ENCODE measurements around the gene SPPL2B.

The SPPL2B gene

GRCh38 chr19:2317300-2317699, 11.2 kb upstream of the SPPL2B start:
- Histone ChIP-seq H3K27ac (ENCODE audit: low read depth, low read length, severe bottlenecking) (no peak overlapping the region), H3K4me1 (ENCODE audit: control insufficient read depth, insufficient read depth, low read length, poor library complexity, severe bottlenecking) (peaks cover 9% of the 10 kb centered on the region), H3K36me3 (ENCODE audit: control insufficient read depth, insufficient read depth, low read length) (peaks cover 6% of the 10 kb centered on the region), H3K4me3 (ENCODE audit: extremely low read depth, insufficient read depth, low read length, poor library complexity, severe bottlenecking) (no peak overlapping the region), H3K9me3 (ENCODE audit: control insufficient read depth, low read length) (peaks cover 13% of the 10 kb centered on the region)
- WGBS, 2 experiments (ENCODE audit: insufficient coverage in 2 of 2) = 95 to 97% methylated on average over 9 to 13 of the region's 13 CpGs

DNA sequence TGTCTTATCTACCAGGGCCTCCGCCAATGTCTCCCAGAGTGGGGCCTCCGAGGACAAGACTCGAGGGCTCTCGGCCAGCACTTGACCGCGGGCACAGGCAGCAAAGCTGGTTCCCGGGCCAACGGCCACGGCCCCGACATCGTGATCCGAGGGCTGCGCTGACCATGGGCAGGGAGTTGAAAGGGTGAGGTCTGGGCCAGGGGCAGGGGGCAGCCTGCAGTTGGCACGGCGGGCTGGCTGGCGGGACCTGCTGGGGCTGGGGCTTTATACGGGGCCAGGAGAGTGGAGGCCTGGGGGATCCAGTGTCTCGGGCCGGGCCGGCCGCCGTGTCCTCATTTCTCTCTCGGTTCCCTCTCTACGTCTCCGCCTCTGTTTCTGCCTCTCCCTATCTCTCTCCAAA, 10.7 kb upstream of the SPPL2B start:
- 93 to 97% methylated on average over 22 to 24 of the region's 25 CpGs for WGBS, 2 experiments (ENCODE audit: insufficient coverage in 2 of 2)
- Histone ChIP-seq H3K27ac (ENCODE audit: low read depth, low read length, severe bottlenecking) (no peak overlapping the region), H3K36me3 (ENCODE audit: control insufficient read depth, insufficient read depth, low read length) (peaks cover 11% of the 10 kb centered on the region), H3K4me1 (ENCODE audit: control insufficient read depth, insufficient read depth, low read length, poor library complexity, severe bottlenecking) (peaks cover 9% of the 10 kb centered on the region), H3K4me3 (ENCODE audit: extremely low read depth, insufficient read depth, low read length, poor library complexity, severe bottlenecking) (no peak overlapping the region), H3K9me3 (ENCODE audit: control insufficient read depth, low read length) (peaks cover 13% of the 10 kb centered on the region)

GRCh38 chr19:2318923-2319322, 9.6 kb upstream of the SPPL2B start:
- H3K4me1 ChIP-seq (ENCODE audit: control insufficient read depth, insufficient read depth, low read length, poor library complexity, severe bottlenecking) = peaks cover 9% of the 10 kb centered on the region
- peaks cover 19% of the 10 kb centered on the region for H3K36me3 ChIP-seq (ENCODE audit: control insufficient read depth, insufficient read depth, low read length)
- WGBS, 2 experiments (ENCODE audit: insufficient coverage in 2 of 2) = 95 to 97% methylated on average over 3 to 4 of the region's 6 CpGs
- H3K9me3 ChIP-seq (ENCODE audit: control insufficient read depth, low read length) = peaks cover 13% of the 10 kb centered on the region
- H3K4me3 ChIP-seq (ENCODE audit: extremely low read depth, insufficient read depth, low read length, poor library complexity, severe bottlenecking) = no peak overlapping the region
- no peak overlapping the region for H3K27ac ChIP-seq (ENCODE audit: low read depth, low read length, severe bottlenecking)

- no peak overlapping the region for H3K4me3 ChIP-seq (ENCODE audit: extremely low read depth, insufficient read depth, low read length, poor library complexity, severe bottlenecking)
- no peak overlapping the region for H3K27ac ChIP-seq (ENCODE audit: low read depth, low read length, severe bottlenecking)
- H3K9me3 ChIP-seq (ENCODE audit: control insufficient read depth, low read length) = peaks cover 12% of the 10 kb centered on the region
- peaks cover 25% of the 10 kb centered on the region for H3K36me3 ChIP-seq (ENCODE audit: control insufficient read depth, insufficient read depth, low read length)
- peaks cover 9% of the 10 kb centered on the region for H3K4me1 ChIP-seq (ENCODE audit: control insufficient read depth, insufficient read depth, low read length, poor library complexity, severe bottlenecking)
- WGBS, 2 experiments (ENCODE audit: insufficient coverage in 2 of 2) = 94% methylated on average over 18 of the region's 20 CpGs
Measured at GRCh38 chr19:2319551-2319950, 8.9 kb upstream of the SPPL2B start.

GRCh38 chr19:2320049-2320448, 8.4 kb upstream of the SPPL2B start:
- WGBS, 2 experiments (ENCODE audit: insufficient coverage in 2 of 2) = 86 to 90% methylated on average over 10 to 12 of the region's 12 CpGs
- Histone ChIP-seq H3K27ac (ENCODE audit: low read depth, low read length, severe bottlenecking) (no peak overlapping the region), H3K4me3 (ENCODE audit: extremely low read depth, insufficient read depth, low read length, poor library complexity, severe bottlenecking) (no peak overlapping the region), H3K9me3 (ENCODE audit: control insufficient read depth, low read length) (peaks cover 7% of the 10 kb centered on the region), H3K4me1 (ENCODE audit: control insufficient read depth, insufficient read depth, low read length, poor library complexity, severe bottlenecking) (peaks cover 9% of the 10 kb centered on the region), H3K36me3 (ENCODE audit: control insufficient read depth, insufficient read depth, low read length) (peaks cover 30% of the 10 kb centered on the region)

DNA sequence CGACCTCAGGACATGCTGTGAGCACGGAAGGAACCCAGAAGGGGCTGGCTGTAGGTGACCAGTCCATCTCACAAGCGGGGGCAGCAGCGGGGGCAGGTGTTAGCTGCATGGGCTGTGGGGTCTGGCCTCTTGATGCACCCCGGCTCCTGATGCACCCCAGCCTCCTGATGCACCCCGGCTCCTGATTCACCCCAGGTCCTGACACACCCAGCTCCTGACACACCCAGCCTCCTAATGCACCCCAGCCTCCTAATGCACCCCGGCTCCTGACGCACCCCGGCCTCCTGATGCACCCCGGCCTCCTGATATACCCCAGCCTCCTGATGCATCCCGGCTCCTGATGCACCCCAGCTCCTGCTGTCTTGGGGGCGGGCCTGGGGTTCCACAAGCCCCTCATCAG, 7.5 kb upstream of the SPPL2B start:
- WGBS, 2 experiments (ENCODE audit: insufficient coverage in 2 of 2) = 92 to 96% methylated on average over 9 to 12 of the region's 12 CpGs
- Histone ChIP-seq H3K27ac (ENCODE audit: low read depth, low read length, severe bottlenecking) (no peak overlapping the region), H3K9me3 (ENCODE audit: control insufficient read depth, low read length) (no peaks in the 10 kb centered on the region), H3K4me1 (ENCODE audit: control insufficient read depth, insufficient read depth, low read length, poor library complexity, severe bottlenecking) (peaks cover 9% of the 10 kb centered on the region), H3K4me3 (ENCODE audit: extremely low read depth, insufficient read depth, low read length, poor library complexity, severe bottlenecking) (no peak overlapping the region), H3K36me3 (ENCODE audit: control insufficient read depth, insufficient read depth, low read length) (peaks cover 39% of the 10 kb centered on the region)

DNA sequence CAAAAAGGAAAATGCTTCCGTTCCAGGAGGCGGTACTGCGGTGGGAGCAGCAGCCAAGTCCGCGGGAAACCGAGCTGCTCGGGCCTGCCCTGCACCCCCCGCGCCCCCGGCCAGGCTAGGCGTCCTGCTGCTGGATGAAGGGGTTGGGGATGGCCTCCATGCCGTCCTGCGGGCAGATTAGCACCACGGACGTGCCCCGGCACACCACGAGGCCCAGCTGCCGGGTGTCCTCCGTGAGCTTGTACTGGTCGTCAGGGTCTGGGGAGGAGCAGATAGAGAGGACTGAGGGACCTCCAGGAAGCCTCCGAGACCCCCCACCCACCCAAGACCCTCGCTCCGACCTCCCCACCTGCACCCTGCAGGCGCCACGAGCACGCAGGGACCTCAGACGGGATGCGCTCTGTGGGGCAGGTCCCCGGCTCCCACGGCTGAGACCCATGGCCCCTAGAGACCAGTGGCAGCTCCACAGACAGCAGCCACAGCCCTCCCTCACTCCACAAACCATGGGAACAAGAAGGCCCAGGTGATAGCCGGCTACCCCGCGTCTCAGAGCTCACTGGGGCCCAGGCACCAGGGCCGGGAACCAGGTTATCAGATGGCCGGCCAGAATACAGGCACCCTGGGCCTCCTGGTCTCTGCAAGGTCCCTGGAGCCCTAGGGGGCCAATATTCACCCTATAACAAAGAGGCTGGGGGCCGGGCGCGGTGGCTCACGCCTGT, 6.8 kb upstream of the SPPL2B start:
- H3K36me3 ChIP-seq (ENCODE audit: control insufficient read depth, insufficient read depth, low read length) = peaks cover 44% of the 10 kb centered on the region
- peaks cover 6% of the 10 kb centered on the region for H3K4me1 ChIP-seq (ENCODE audit: control insufficient read depth, insufficient read depth, low read length, poor library complexity, severe bottlenecking)
- WGBS, 2 experiments (ENCODE audit: insufficient coverage in 2 of 2) = 95% methylated on average over 32 to 34 of the region's 39 CpGs
- no peak overlapping the region for H3K27ac ChIP-seq (ENCODE audit: low read depth, low read length, severe bottlenecking)
- no peak overlapping the region for H3K4me3 ChIP-seq (ENCODE audit: extremely low read depth, insufficient read depth, low read length, poor library complexity, severe bottlenecking)
- H3K9me3 ChIP-seq (ENCODE audit: control insufficient read depth, low read length) = no peaks in the 10 kb centered on the region

DNA sequence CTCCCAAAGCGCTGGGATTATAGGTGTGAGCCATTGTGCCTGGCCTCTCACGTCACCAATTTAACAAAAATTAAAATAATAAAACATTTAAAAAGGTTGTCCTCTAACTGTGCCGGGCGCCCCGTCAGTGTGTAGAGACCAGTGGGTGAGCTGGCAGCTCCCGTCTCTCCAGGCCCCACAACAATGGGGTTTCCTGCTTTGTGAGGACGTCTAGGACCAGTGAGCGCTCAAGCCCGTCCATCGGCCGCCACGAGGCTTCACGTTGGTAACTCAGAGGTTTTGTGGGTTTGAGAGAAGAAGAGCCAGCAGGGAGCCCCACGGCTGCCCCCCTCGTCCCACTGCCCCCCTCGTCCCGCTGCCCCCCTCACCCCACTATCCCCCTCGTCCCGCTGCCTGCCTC, 4.8 kb upstream of the SPPL2B start:
- peaks cover 48% of the 10 kb centered on the region for H3K36me3 ChIP-seq (ENCODE audit: control insufficient read depth, insufficient read depth, low read length)

GRCh38 chr19:2324220-2324948, 4.1 kb upstream of the SPPL2B start:
- WGBS, 2 experiments (ENCODE audit: insufficient coverage in 2 of 2) = 93 to 95% methylated on average over 31 to 34 of the region's 34 CpGs
- Histone ChIP-seq H3K36me3 (ENCODE audit: control insufficient read depth, insufficient read depth, low read length) (peaks cover 48% of the 10 kb centered on the region), H3K9me3 (ENCODE audit: control insufficient read depth, low read length) (no peaks in the 10 kb centered on the region), H3K27ac (ENCODE audit: low read depth, low read length, severe bottlenecking) (no peak overlapping the region), H3K4me3 (ENCODE audit: extremely low read depth, insufficient read depth, low read length, poor library complexity, severe bottlenecking) (no peak overlapping the region), H3K4me1 (ENCODE audit: control insufficient read depth, insufficient read depth, low read length, poor library complexity, severe bottlenecking) (peaks cover 14% of the 10 kb centered on the region)

More for the DNA sequence above, 4.8 kb upstream of the SPPL2B start:
- Histone ChIP-seq H3K4me3 (ENCODE audit: extremely low read depth, insufficient read depth, low read length, poor library complexity, severe bottlenecking) (no peak overlapping the region), H3K9me3 (ENCODE audit: control insufficient read depth, low read length) (no peaks in the 10 kb centered on the region), H3K4me1 (ENCODE audit: control insufficient read depth, insufficient read depth, low read length, poor library complexity, severe bottlenecking) (peaks cover 14% of the 10 kb centered on the region), H3K27ac (ENCODE audit: low read depth, low read length, severe bottlenecking) (no peak overlapping the region)
- WGBS, 2 experiments (ENCODE audit: insufficient coverage in 2 of 2) = 92 to 100% methylated on average over 4 to 8 of the region's 19 CpGs

DNA sequence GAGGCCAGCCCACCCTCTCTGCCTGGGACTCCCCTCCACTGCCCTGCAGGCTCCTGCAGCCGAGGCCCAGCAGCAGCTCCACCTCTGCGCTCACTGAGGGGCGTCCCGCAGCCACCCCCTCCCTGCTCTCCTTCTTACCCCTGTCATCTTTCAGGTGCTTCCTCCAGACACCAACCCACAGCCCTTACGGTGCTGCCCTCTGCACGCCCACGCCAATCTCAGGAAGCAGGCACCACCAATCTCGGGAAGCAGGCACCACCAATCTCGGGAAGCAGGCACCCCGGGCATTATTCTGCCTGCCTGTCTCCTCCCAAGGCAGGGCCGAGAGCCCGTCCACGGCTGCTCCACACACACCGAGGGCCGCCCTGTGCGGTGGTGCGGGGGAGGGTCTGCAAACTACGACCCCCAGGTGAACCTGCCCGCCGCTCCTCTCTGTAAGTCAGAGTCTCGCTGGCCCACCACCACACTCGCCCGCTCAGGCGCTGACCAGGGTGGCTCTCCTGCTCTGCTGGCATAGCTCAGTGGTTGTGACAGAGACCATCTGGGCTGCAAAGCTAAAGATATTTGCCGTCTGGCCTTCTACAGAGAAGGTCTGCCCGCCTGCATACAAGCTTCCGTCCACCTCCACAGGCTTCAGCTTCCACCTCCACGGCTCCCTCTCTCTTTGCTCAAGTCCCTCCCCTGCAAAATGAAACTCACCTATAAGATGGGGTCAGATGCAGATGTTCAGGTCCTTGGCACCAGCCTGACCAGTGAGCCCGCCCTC, 3.0 kb upstream of the SPPL2B start:
- Histone ChIP-seq H3K9me3 (ENCODE audit: control insufficient read depth, low read length) (no peaks in the 10 kb centered on the region), H3K4me1 (ENCODE audit: control insufficient read depth, insufficient read depth, low read length, poor library complexity, severe bottlenecking) (peaks cover 16% of the 10 kb centered on the region), H3K4me3 (ENCODE audit: extremely low read depth, insufficient read depth, low read length, poor library complexity, severe bottlenecking) (no peak overlapping the region), H3K27ac (ENCODE audit: low read depth, low read length, severe bottlenecking) (no peak overlapping the region), H3K36me3 (ENCODE audit: control insufficient read depth, insufficient read depth, low read length) (peaks cover 48% of the 10 kb centered on the region)
- 94% methylated on average over 17 to 29 of the region's 29 CpGs for WGBS, 2 experiments (ENCODE audit: insufficient coverage in 2 of 2)
